Measurements from ENCODE around the gene C19orf67. TPM values are rescaled to one million over a fixed set of nuclear protein-coding genes. Genes with fewer than 3 reads are reported as not detected.

Gene C19orf67
- total and polyA plus RNA-seq, 2 donors (not counting 1 experiment from before 2014, with no cell fraction given): 1.2 TPM; not detected in 1

DNA sequence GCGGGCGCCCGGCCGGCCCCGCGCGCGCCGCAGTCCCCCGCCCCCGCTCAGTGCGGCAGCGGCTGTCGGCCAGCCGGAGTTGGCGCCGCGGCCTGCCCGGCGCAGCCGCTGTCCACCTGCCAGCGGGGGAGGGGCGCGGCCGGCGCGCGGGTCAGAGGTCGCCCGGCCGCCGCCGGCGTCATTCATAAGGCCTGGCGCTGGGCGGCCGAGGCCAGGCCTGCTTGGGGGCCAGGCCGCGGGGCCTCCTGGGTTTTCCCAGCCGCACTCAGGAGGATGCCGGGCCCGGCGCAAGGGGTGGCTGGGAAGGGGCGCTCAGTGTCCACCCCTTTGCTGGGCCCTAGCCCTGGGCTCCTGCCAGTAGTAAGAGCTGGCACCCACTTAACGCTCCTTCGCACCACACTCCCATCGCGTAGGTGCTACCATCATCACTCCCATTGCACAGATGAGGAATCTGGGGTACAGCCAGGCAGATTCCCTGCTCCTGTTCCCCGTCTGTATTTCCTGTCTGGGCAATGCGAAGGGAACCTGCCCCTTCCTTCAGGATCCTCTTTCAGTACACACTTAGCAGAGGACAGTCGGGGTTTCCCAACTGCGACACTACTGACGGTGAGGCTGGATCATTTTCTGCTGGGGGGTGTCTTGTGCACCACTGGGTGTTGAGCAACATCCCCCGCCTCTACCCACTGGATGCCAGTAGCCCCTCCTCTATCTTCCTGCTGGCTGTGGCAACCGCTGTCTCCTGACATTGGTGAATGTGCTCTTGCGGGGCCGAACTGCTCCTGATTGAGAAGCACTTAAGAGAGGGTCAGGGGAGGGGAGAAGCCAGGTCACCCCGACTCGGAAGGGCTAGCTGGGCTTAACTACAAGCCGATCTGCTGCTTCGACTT is 32.8 kb upstream of the C19orf67 start:
- intact Hi-C loops (cut with micrococcal nuclease): no loop called here
- peak overlapping the region; percentile 87 for H3K27ac Mint-ChIP-seq
- Histone ChIP-seq H3K4me2 (replicated peaks; ENCODE audit: low read depth, low read length, poor library complexity, severe bottlenecking) (peak overlapping the region; percentile 95), H3K4me1 (ENCODE audit: control insufficient read depth in 2 of 2, insufficient read depth in 2 of 2, low read length in 2 of 2) (peaks cover 36 to 38% of the 10 kb centered on the region in 2 donors), H3K36me3 (replicated peaks in 1 of 2; ENCODE audit: control extremely low read depth in 1 of 2, control insufficient read depth in 1 of 2, extremely low read depth in 1 of 2, insufficient read depth in 2 of 2, low read length in 1 of 2) (no peaks in the 10 kb centered on the region), H4K20me1 (ENCODE audit: control insufficient read depth, insufficient read depth, low read length, poor library complexity, severe bottlenecking) (peaks cover 37% of the 10 kb centered on the region), H3K79me2 (ENCODE audit: control insufficient read depth, insufficient read depth, low read length) (peaks cover 33% of the 10 kb centered on the region), H3K27me3 (replicated peaks in 1 of 4; ENCODE audit: control extremely low read depth in 1 of 4, control insufficient read depth in 3 of 4, insufficient read depth in 4 of 4, low read length in 3 of 4) (no peaks in the 10 kb centered on the region), H3K9me3 (ENCODE audit: control extremely low read depth in 1 of 3, control insufficient read depth in 2 of 3, insufficient read depth in 1 of 3, low read length in 2 of 3) (no peaks in the 10 kb centered on the region), H3K9ac (ENCODE audit: low read length) (peak overlapping the region; percentile 69), H2AFZ (ENCODE audit: insufficient read depth, low read depth, low read length, poor library complexity, severe bottlenecking) (peak overlapping the region; percentile 65), H3K4me3 (ENCODE audit: control extremely low read depth in 1 of 5, extremely low read depth in 1 of 5, insufficient read depth in 1 of 5, low read depth in 2 of 5, low read length in 4 of 5) (peak overlapping the region; percentile 35 to 59 (median 56)), H3K27ac (ENCODE audit: low read length in 2 of 2) (peak overlapping the region; percentile 24 to 77)
- H3K4me3 Mint-ChIP-seq: peak overlapping the region; percentile 94
- ChIA-PET CTCF (interaction anchor here (0.6 to 2.6 kb wide), 3 partner anchors 18 to 296 kb away, joined by 3 to 12 read pairs (median 6); partner anchors contain the start of gene ASF1B), POLR2A (interaction anchor here (0.5 to 1.7 kb wide), 5 partner anchors 18 to 249 kb away, joined by 3 to 6 read pairs (median 4); partner anchors contain the start of gene ASF1B)
- no peaks in the 10 kb centered on the region for H3K27me3 Mint-ChIP-seq
- ATAC-seq (ENCODE audit: low read depth) (no peak), DNase-seq (peak; percentile 68)
- TF ChIP-seq EZH2 (IDR thresholded peaks at IDR 0.05; ENCODE audit: borderline replicate concordance, insufficient read depth, low read depth, low read length, poor library complexity, severe bottlenecking): no peak
- WGBS (ENCODE audit: insufficient coverage): 2% methylated on average over 57 of the region's 61 CpGs
- no peaks in the 10 kb centered on the region for H3K9me3 Mint-ChIP-seq (ENCODE audit: insufficient read depth)
- peaks cover 39% of the 10 kb centered on the region for H3K4me1 Mint-ChIP-seq

- Histone ChIP-seq H2AFZ (ENCODE audit: insufficient read depth, low read depth, low read length, poor library complexity, severe bottlenecking) (peak within 1 kb of the TSS; percentile 65), H3K4me2 (replicated peaks; ENCODE audit: low read depth, low read length, poor library complexity, severe bottlenecking) (peak within 1 kb of the TSS; percentile 96), H3K79me2 (ENCODE audit: control insufficient read depth, insufficient read depth, low read length) (peaks cover 40% of the 10 kb centered on the region), H3K27ac (ENCODE audit: low read length in 2 of 2) (peak within 1 kb of the TSS; percentile 24 to 77), H3K9ac (ENCODE audit: low read length) (peak within 1 kb of the TSS; percentile 76), H4K20me1 (ENCODE audit: control insufficient read depth, insufficient read depth, low read length, poor library complexity, severe bottlenecking) (peaks cover 44% of the 10 kb centered on the region), H3K27me3 (replicated peaks in 1 of 4; ENCODE audit: control extremely low read depth in 1 of 4, control insufficient read depth in 3 of 4, insufficient read depth in 4 of 4, low read length in 3 of 4) (no peaks in the 10 kb centered on the region), H3K4me1 (ENCODE audit: control insufficient read depth in 2 of 2, insufficient read depth in 2 of 2, low read length in 2 of 2) (peaks cover 36 to 38% of the 10 kb centered on the region in 2 donors), H3K4me3 (ENCODE audit: control extremely low read depth in 1 of 5, extremely low read depth in 1 of 5, insufficient read depth in 1 of 5, low read depth in 2 of 5, low read length in 4 of 5) (peak within 1 kb of the TSS; percentile 54 to 74 (median 66)), H3K36me3 (replicated peaks in 1 of 2; ENCODE audit: control extremely low read depth in 1 of 2, control insufficient read depth in 1 of 2, extremely low read depth in 1 of 2, insufficient read depth in 2 of 2, low read length in 1 of 2) (no peaks in the 10 kb centered on the region), H3K9me3 (ENCODE audit: control extremely low read depth in 1 of 3, control insufficient read depth in 2 of 3, insufficient read depth in 1 of 3, low read length in 2 of 3) (no peaks in the 10 kb centered on the region)
- H3K9me3 Mint-ChIP-seq (ENCODE audit: insufficient read depth): no peaks in the 10 kb centered on the region
- ChIA-PET POLR2A (interaction anchor here (0.6 to 1.7 kb wide), 5 partner anchors 19 to 297 kb away, joined by 3 to 6 read pairs (median 5); partner anchors contain the start of gene ASF1B), CTCF (interaction anchor here (0.6 to 2.6 kb wide), 4 partner anchors 19 to 297 kb away, joined by 3 to 12 read pairs (median 4); partner anchors contain the start of gene ASF1B)
- ATAC-seq (ENCODE audit: low read depth) (peak; percentile 93), DNase-seq (peak; percentile 98)
- no peaks in the 10 kb centered on the region for H3K27me3 Mint-ChIP-seq
- intact Hi-C loops (cut with micrococcal nuclease): loop anchor here (1.0 kb wide), 5 partner anchors 19 to 237 kb away; partner anchors contain the start of genes ASF1B and DCAF15
- TF ChIP-seq, protein P1, sequence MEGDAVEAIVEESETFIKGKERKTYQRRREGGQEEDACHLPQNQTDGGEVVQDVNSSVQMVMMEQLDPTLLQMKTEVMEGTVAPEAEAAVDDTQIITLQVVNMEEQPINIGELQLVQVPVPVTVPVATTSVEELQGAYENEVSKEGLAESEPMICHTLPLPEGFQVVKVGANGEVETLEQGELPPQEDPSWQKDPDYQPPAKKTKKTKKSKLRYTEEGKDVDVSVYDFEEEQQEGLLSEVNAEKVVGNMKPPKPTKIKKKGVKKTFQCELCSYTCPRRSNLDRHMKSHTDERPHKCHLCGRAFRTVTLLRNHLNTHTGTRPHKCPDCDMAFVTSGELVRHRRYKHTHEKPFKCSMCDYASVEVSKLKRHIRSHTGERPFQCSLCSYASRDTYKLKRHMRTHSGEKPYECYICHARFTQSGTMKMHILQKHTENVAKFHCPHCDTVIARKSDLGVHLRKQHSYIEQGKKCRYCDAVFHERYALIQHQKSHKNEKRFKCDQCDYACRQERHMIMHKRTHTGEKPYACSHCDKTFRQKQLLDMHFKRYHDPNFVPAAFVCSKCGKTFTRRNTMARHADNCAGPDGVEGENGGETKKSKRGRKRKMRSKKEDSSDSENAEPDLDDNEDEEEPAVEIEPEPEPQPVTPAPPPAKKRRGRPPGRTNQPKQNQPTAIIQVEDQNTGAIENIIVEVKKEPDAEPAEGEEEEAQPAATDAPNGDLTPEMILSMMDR (IDR thresholded peaks at IDR 0.05): no peak
- TF ChIP-seq EZH2 (IDR thresholded peaks at IDR 0.05; ENCODE audit: borderline replicate concordance, insufficient read depth, low read depth, low read length, poor library complexity, severe bottlenecking): no peak
- under 1% methylated on average over 67 of the region's 67 CpGs for WGBS (ENCODE audit: insufficient coverage)
- peak within 1 kb of the TSS; percentile 87 for H3K27ac Mint-ChIP-seq
- H3K4me1 Mint-ChIP-seq: peaks cover 39% of the 10 kb centered on the region
- H3K4me3 Mint-ChIP-seq: peak within 1 kb of the TSS; percentile 94
Measured at GRCh38 chr19:14117668-14118164, 32.1 kb upstream of the C19orf67 start, which contains the start of gene PRKACA. Gene PRKACA, minus strand, starts transcription at chr19:14117762. Its CDS starts 215 bp downstream, at chr19:14117547.

Measured in B cell (primary cell).